GM12864 (cell line): Measurements from ENCODE around the gene RNF150.

Experiments
- DNase-seq: peaks from one replicate; pipeline ENCODE4 v3.0.0-alpha.2; 2011; ENCODE audit warnings: low read depth
- H3K4me3 ChIP-seq: 2 replicates; pipeline ENCODE4 v1.5.1; 2011; ENCODE audit warnings: mild to moderate bottlenecking, low read depth, low read length, control low read depth
- TF ChIP-seq, protein P1 (sequence below): IDR thresholded peaks from 2 replicates; pipeline ENCODE4 v1.5.1; 2011; ENCODE audit warnings: low read depth, mild to moderate bottlenecking, moderate library complexity, low read length, control low read depth, inconsistent platforms; ENCODE audit errors: missing control alignments

The RNF150 gene

DNA sequence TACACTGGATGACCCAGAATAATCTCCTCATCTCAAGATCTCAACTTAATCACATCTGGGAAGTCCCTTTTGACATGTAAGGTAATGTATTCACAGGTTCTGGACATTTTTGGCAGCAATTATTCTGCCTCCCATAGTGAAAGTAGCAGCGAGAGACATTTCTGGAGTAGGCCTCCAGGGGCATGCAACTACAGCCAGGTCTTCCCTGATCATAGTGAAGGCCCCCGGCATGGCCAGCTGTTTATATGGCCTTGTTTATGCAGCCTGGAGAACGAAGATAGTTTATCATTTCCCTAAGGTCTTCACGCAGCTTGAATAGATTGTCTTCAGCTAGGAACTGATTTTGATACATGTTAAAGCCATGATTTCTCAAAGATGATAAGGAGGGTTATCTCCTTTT, 139.9 kb downstream of the RNF150 start:
- no peak for DNase-seq
- TF ChIP-seq, protein P1, sequence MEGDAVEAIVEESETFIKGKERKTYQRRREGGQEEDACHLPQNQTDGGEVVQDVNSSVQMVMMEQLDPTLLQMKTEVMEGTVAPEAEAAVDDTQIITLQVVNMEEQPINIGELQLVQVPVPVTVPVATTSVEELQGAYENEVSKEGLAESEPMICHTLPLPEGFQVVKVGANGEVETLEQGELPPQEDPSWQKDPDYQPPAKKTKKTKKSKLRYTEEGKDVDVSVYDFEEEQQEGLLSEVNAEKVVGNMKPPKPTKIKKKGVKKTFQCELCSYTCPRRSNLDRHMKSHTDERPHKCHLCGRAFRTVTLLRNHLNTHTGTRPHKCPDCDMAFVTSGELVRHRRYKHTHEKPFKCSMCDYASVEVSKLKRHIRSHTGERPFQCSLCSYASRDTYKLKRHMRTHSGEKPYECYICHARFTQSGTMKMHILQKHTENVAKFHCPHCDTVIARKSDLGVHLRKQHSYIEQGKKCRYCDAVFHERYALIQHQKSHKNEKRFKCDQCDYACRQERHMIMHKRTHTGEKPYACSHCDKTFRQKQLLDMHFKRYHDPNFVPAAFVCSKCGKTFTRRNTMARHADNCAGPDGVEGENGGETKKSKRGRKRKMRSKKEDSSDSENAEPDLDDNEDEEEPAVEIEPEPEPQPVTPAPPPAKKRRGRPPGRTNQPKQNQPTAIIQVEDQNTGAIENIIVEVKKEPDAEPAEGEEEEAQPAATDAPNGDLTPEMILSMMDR: no peak
- no peak overlapping the region for H3K4me3 ChIP-seq

DNA sequence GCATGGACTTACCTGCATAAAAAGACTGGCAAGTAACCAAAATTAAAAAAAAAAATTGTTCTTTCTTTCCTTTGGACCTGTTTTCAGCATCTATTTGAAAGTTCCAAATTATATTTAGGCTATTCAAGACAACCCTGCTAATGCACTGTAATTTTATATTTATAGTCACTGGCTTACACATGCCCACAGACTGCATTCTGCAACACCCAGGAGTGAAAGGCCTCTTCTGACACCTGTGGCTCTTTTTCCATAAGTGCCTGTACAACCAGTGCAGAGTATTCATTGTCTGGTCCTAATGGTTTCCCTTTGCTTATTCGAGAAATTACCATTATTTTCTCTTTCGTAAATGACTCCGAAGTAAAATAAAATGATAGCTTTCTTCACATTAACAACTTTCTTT, 143.3 kb downstream of the RNF150 start:
- no peak for DNase-seq
- TF ChIP-seq, protein P1: no peak
- H3K4me3 ChIP-seq: no peak overlapping the region

- no peak for DNase-seq
- TF ChIP-seq, protein P1: no peak
- no peak overlapping the region for H3K4me3 ChIP-seq
Observed at GRCh38 chr4:140986045-140986444, 147.2 kb downstream of the RNF150 start.

- DNase-seq: no peak
- TF ChIP-seq, protein P1: no peak
- H3K4me3 ChIP-seq: no peak overlapping the region
Observed at GRCh38 chr4:140982613-140983340, 150.5 kb downstream of the RNF150 start.

DNA sequence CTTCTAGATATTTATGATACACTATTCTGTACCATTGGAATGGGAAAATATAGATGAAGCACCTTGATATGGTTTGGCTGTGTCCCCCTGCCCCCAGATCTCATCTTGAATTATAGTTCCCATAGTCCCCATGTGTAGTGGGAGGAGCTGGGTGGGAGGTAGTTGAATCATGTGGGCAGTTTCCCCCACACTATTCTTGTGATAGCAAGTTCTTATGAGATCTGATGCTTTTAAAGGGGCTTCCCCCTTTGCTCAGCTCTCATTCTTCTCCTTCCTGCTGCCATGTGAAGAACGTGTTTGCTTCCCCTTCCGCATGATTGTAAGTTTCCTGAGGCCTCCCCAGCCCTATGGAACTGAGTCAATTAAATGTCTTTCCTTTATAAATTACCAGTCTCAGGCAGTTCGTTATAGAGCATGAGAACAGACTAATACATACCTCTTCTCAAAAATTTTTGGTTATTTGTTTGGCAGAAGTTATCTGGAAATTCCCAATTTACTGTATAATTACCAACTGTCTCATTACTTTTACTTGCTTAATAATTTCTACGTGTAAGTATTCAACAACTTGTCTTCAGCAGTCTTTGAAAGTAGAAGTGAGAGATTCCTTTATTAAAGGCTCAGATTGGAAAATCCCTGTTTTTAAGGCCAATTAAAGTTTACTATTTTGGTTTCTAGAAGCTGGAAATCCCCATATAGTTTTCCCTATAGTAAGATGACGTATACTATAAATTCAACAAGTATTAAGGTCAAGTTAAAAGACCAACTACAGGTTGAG, 152.7 kb downstream of the RNF150 start:
- H3K4me3 ChIP-seq: no peak overlapping the region
- TF ChIP-seq, protein P1: no peak
- DNase-seq: no peak

DNA sequence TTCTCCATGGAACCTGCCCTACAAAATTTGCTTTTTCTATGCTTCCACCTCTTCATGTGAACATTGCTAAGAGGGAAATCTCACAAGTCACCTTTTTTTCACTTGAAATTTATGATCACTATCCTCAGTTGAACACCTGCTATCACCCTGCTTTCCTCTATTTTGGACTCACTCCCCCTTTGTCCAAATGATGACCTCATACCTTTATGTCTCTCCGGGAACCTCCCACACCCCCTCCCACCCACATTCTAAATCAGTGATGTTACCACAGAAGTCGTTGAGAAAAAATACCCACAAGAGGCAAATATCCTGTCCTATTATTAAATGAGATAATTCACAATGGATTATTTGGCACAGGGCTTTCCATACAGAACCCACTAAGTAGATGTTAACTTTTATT, 156.5 kb downstream of the RNF150 start:
- no peak for DNase-seq
- TF ChIP-seq, protein P1: no peak
- H3K4me3 ChIP-seq: no peak overlapping the region
